Smooth muscle cell (in vitro differentiated cells): Measurements from ENCODE around the gene KRTAP21-3. TPM values are rescaled to one million over a fixed set of nuclear protein-coding genes. Genes with fewer than 3 reads are reported as not detected.

Source experiments
- DNase-seq: peaks from one replicate; lab custom pipeline; 2025; ENCODE audit not compliant: unreplicated experiment; lab: John Stamatoyannopoulos, UW
- H2AFZ ChIP-seq: fragments of 200-600 bp; sonication (generic); 2 replicates; pipeline ENCODE4 v1.6.0; 2016; ENCODE audit warnings: antibody characterized with exemption, low read depth, mild to moderate bottlenecking
- H3F3A ChIP-seq: fragments of 200-600 bp; sonication (generic); 2 replicates; pipeline ENCODE4 v1.6.0; 2017; ENCODE audit warnings: antibody characterized with exemption, low read depth
- H3K27ac ChIP-seq: fragments of 200-600 bp; sonication (generic); 2 replicates; pipeline ENCODE4 v1.5.1; 2016; ENCODE audit warnings: low read depth, mild to moderate bottlenecking
- H3K27me3 ChIP-seq: fragments of 200-600 bp; sonication (generic); 2 replicates; pipeline ENCODE4 v1.6.1; 2016; ENCODE audit warnings: low read depth, mild to moderate bottlenecking
- H3K36me3 ChIP-seq: fragments of 200-600 bp; sonication (generic); 2 replicates; pipeline ENCODE4 v1.5.1; 2016; ENCODE audit warnings: low read depth
- H3K4me1 ChIP-seq: fragments of 200-600 bp; sonication (generic); 2 replicates; pipeline ENCODE4 v1.5.1; 2016; ENCODE audit warnings: low read depth
- H3K4me2 ChIP-seq: fragments of 200-600 bp; sonication (generic); 2 replicates; pipeline ENCODE4 v1.6.0; 2016; ENCODE audit warnings: mild to moderate bottlenecking
- H3K4me3 ChIP-seq: fragments of 200-600 bp; sonication (generic); 2 replicates; pipeline ENCODE4 v1.5.1; 2016; ENCODE audit warnings: mild to moderate bottlenecking
- H3K79me2 ChIP-seq: fragments of 200-600 bp; sonication (generic); 2 replicates; pipeline ENCODE4 v1.6.0; 2016; ENCODE audit warnings: low read depth, mild to moderate bottlenecking
- H3K9ac ChIP-seq: fragments of 200-600 bp; sonication (generic); 2 replicates; pipeline ENCODE4 v1.6.0; 2016; ENCODE audit warnings: low read depth
- H3K9me3 ChIP-seq: fragments of 200-600 bp; sonication (generic); replicated peaks from 2 replicates; pipeline ENCODE4 v1.5.1; 2016; ENCODE audit warnings: low read depth
- H4K20me1 ChIP-seq: fragments of 200-600 bp; sonication (generic); 2 replicates; pipeline ENCODE4 v1.6.0; 2016; ENCODE audit warnings: low read depth
- CTCF ChIP-seq: fragments of 200-600 bp; sonication (generic); IDR thresholded peaks from 2 replicates; pipeline ENCODE4 v1.5.1; 2017; ENCODE audit warnings: borderline replicate concordance, mild to moderate bottlenecking, antibody characterized with exemption; ENCODE audit not compliant: insufficient read depth, poor library complexity, severe bottlenecking
- WGBS: methylation state at CpG from one replicate; pipeline ENCODE4 v1.1.7; 2016; ENCODE audit warnings: low lambda C conversion rate; 5-methylcytosine and 5-hydroxymethylcytosine counted together
- polyA plus RNA-seq: library from polyadenylated mRNA; unstranded; fragments of >200 nt; fragmentation: Nextera tagmentation; extraction: Ambion mirVana; gene quantifications from 2 replicates; pipeline ENCODE4 v1.2.1, GENCODE V29; 2016
- total RNA-seq: library from RNA; depleted of rRNA; stranded (reverse); fragments of >200 nt; gene quantifications from 2 replicates; pipeline ENCODE4 v1.2.3, GENCODE V29; 2014

The KRTAP21-3 gene
- total and polyA plus RNA-seq, 2 experiments from 2014 or later, result not detected

GRCh38 chr21:30747159-30747558, 28.6 kb upstream of the KRTAP21-3 start, which contains the start of gene KRTAP21-2:
Gene KRTAP21-2 (minus strand): TSS chr21:30747259. CDS start chr21:30747202, 57 bp downstream.
- Histone ChIP-seq H3K9me3 (no peaks in the 10 kb centered on the region), H3K9ac (no peak within 1 kb of the TSS), H3K27ac (no peak within 1 kb of the TSS), H3K4me2 (no peak within 1 kb of the TSS), H3K27me3 (no peaks in the 10 kb centered on the region), H3K36me3 (no peaks in the 10 kb centered on the region), H3K4me1 (no peaks in the 10 kb centered on the region), H3K4me3 (no peak within 1 kb of the TSS), H3K79me2 (no peaks in the 10 kb centered on the region), H4K20me1 (no peaks in the 10 kb centered on the region), H2AFZ (no peak within 1 kb of the TSS), H3F3A (no peaks in the 10 kb centered on the region)
- TF ChIP-seq CTCF, result no peak
- DNase-seq, result no peak

GRCh38 chr21:30740462-30740861, 21.9 kb upstream of the KRTAP21-3 start:
- no peaks in the 10 kb centered on the region for H3K36me3 ChIP-seq
- no peaks in the 10 kb centered on the region for H3K9me3 ChIP-seq
- no peaks in the 10 kb centered on the region for H3K79me2 ChIP-seq
- H4K20me1 ChIP-seq, result no peaks in the 10 kb centered on the region
- no peak for DNase-seq
- H3K27me3 ChIP-seq, result no peaks in the 10 kb centered on the region
- no peak overlapping the region for H3K27ac ChIP-seq
- H2AFZ ChIP-seq, result no peak overlapping the region
- WGBS, result 92% methylated on average over 2 of the region's 2 CpGs
- H3F3A ChIP-seq, result no peaks in the 10 kb centered on the region
- no peak overlapping the region for H3K4me3 ChIP-seq
- no peak overlapping the region for H3K4me2 ChIP-seq
- H3K9ac ChIP-seq, result no peak overlapping the region
- H3K4me1 ChIP-seq, result no peaks in the 10 kb centered on the region
- TF ChIP-seq CTCF, result no peak

GRCh38 chr21:30733026-30733425, 14.4 kb upstream of the KRTAP21-3 start:
- TF ChIP-seq CTCF, result no peak
- Histone ChIP-seq H3K4me2 (no peak overlapping the region), H3F3A (no peaks in the 10 kb centered on the region), H3K27ac (no peak overlapping the region), H3K9ac (no peak overlapping the region), H3K27me3 (no peaks in the 10 kb centered on the region), H3K79me2 (no peaks in the 10 kb centered on the region), H2AFZ (no peak overlapping the region), H3K4me1 (no peaks in the 10 kb centered on the region), H3K9me3 (no peaks in the 10 kb centered on the region), H4K20me1 (no peaks in the 10 kb centered on the region), H3K36me3 (no peaks in the 10 kb centered on the region), H3K4me3 (no peak overlapping the region)
- DNase-seq, result no peak
- 75% methylated on average over 1 of the region's 1 CpG for WGBS

GRCh38 chr21:30726726-30727125, 8.1 kb upstream of the KRTAP21-3 start:
- H3K4me2 ChIP-seq, result no peak overlapping the region
- WGBS, result 78% methylated on average over 1 of the region's 1 CpG
- H3K27me3 ChIP-seq, result no peaks in the 10 kb centered on the region

More at GRCh38 chr21:30726726-30727125, 8.1 kb upstream of the KRTAP21-3 start:
- Histone ChIP-seq H3K79me2 (no peaks in the 10 kb centered on the region), H3K36me3 (no peaks in the 10 kb centered on the region), H3K4me1 (no peaks in the 10 kb centered on the region), H3K4me3 (no peak overlapping the region), H3K9me3 (no peaks in the 10 kb centered on the region), H4K20me1 (no peaks in the 10 kb centered on the region), H2AFZ (no peak overlapping the region), H3F3A (no peaks in the 10 kb centered on the region), H3K27ac (no peak overlapping the region), H3K9ac (no peak overlapping the region)
- no peak for DNase-seq
- TF ChIP-seq CTCF, result no peak
